GM21529 (cell line): Measurements from ENCODE around the gene CCN6.

Source experiments
- ATAC-seq: cut with Tn5 transposase; IDR thresholded peaks from one replicate; pipeline ENCODE4 v1.9.1; 2021; ENCODE audit not compliant: unreplicated experiment

Gene CCN6

GRCh38 chr6:112109262-112109661, 55.4 kb downstream of the CCN6 start:
- ATAC-seq, result no peak

GRCh38 chr6:112113431-112113830, 59.5 kb downstream of the CCN6 start:
- ATAC-seq, result no peak

- ATAC-seq, result no peak
These were observed 60.0 kb downstream of the CCN6 start for GRCh38 chr6:112113918-112114317.

- ATAC-seq, result no peak
These were observed 60.8 kb downstream of the CCN6 start for GRCh38 chr6:112114577-112115223.

GRCh38 chr6:112116221-112116620, 62.3 kb downstream of the CCN6 start:
- no peak for ATAC-seq

- ATAC-seq, result no peak
These were observed 63.6 kb downstream of the CCN6 start for GRCh38 chr6:112117554-112117953.

GRCh38 chr6:112118034-112118433, 64.1 kb downstream of the CCN6 start:
- no peak for ATAC-seq
